BE2C (cell line): ENCODE results near the gene CACTIN.

ENCODE experiments used
- DNase-seq: peaks from one replicate; pipeline ENCODE4 v3.0.0-alpha.2; 2020
- H3K27me3 ChIP-seq: fragments of 250-450 bp; sonication (Bioruptor Pico); 2 replicates; pipeline ENCODE4 v1.5.1; 2020; ENCODE audit warnings: mild to moderate bottlenecking
- H3K36me3 ChIP-seq: fragments of 250-450 bp; sonication (Bioruptor Pico); 2 replicates; pipeline ENCODE4 v1.5.1; 2020; ENCODE audit warnings: mild to moderate bottlenecking
- H3K4me1 ChIP-seq: fragments of 250-450 bp; sonication (Bioruptor Pico); 2 replicates; pipeline ENCODE4 v1.5.1; 2020
- H3K4me3 ChIP-seq: 2 replicates; pipeline ENCODE4 v1.5.1; 2011; ENCODE audit warnings: low read depth, low read length
- H3K9me3 ChIP-seq: fragments of 250-450 bp; sonication (Bioruptor Pico); 2 replicates; pipeline ENCODE4 v1.5.1; 2020
- CTCF ChIP-seq: IDR thresholded peaks from 2 replicates; pipeline ENCODE4 v1.5.1; 2012; ENCODE audit warnings: mild to moderate bottlenecking, low read depth, low read length

CACTIN gene

GRCh38 chr19:3622224-3622623, 4.4 kb downstream of the CACTIN start:
- Histone ChIP-seq H3K9me3 (no peaks in the 10 kb centered on the region), H3K4me3 (no peak overlapping the region), H3K27me3 (no peaks in the 10 kb centered on the region), H3K4me1 (no peaks in the 10 kb centered on the region; the same call in 1 of the 2 replicates), H3K36me3 (peaks cover 30% of the 10 kb centered on the region)
- DNase-seq = no peak
- TF ChIP-seq CTCF = no peak

GRCh38 chr19:3621689-3622088, 4.9 kb downstream of the CACTIN start:
- no peak for TF ChIP-seq CTCF
- Histone ChIP-seq H3K9me3 (no peaks in the 10 kb centered on the region), H3K4me3 (no peak overlapping the region), H3K27me3 (no peaks in the 10 kb centered on the region), H3K36me3 (peaks cover 33% of the 10 kb centered on the region), H3K4me1 (no peaks in the 10 kb centered on the region; the same call in 1 of the 2 replicates)
- no peak for DNase-seq

DNA sequence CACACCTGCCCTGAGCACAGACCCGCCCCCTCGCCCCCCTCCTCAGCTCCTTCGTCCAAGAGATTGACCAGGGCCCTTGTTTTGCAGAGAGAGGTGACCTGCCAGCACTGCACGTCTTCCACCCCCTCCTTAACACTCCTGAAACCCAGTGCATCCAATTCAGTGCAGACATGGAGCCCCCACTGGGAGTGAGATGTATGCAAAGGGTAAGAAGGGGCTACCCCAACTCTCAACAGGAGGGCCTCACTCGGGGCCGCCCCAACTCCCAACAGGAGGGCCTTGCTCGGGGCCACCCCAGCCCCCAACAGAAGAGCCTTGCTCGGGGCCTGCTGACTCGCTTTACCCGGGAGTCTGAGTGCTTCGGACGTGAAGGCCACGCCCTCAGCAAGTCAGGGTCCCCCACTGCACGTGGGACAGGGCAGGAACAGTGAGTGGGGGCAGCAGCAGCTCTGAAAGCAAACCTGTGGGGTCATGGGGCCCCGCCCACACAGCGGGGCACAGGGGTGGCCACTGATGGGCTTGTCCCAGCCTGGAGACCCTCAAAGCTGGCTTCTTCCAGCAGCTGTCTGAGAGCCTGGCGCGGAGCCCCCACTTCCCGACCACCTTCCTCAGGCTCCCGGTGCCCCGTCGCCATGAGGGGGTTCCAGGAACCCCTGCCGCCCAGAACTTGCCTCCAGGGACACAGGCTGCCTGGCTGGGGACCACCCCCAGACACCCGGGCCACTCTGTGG, 5.6 kb downstream of the CACTIN start:
- H3K36me3 ChIP-seq = peaks cover 33% of the 10 kb centered on the region
- no peak for DNase-seq
- no peaks in the 10 kb centered on the region for H3K27me3 ChIP-seq
- no peak for TF ChIP-seq CTCF
- no peaks in the 10 kb centered on the region; the same call in 1 of the 2 replicates for H3K4me1 ChIP-seq
- H3K9me3 ChIP-seq = no peaks in the 10 kb centered on the region
- no peak overlapping the region for H3K4me3 ChIP-seq

GRCh38 chr19:3620145-3620816, 6.3 kb downstream of the CACTIN start:
- no peaks in the 10 kb centered on the region for H3K9me3 ChIP-seq
- peaks cover 35% of the 10 kb centered on the region for H3K36me3 ChIP-seq
- DNase-seq = no peak
- no peak for TF ChIP-seq CTCF
- no peaks in the 10 kb centered on the region for H3K4me1 ChIP-seq
- H3K27me3 ChIP-seq = no peaks in the 10 kb centered on the region
- no peak overlapping the region for H3K4me3 ChIP-seq

DNA sequence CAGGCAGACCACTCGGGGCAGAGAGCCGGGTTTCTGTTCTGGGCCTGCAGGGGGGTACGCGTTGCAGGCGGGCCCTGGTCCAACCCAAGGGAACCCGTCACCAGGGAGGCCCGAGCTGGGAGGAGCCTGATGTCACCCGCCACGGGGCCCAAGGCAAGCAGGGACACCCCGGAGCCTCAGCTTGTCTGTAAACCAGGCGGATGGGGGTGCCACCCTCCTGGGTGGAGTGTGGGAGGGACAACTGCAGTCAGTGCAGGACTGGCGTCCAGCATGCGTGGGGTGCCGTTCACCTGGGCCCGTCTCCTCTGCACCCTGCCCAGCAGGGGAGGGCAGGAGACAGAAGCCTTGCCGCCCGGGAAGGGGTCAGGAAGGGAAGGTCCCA, 7.0 kb downstream of the CACTIN start:
- no peaks in the 10 kb centered on the region for H3K9me3 ChIP-seq
- TF ChIP-seq CTCF = no peak
- H3K36me3 ChIP-seq = peaks cover 36% of the 10 kb centered on the region
- H3K4me1 ChIP-seq = no peaks in the 10 kb centered on the region
- H3K27me3 ChIP-seq = no peaks in the 10 kb centered on the region
- no peak for DNase-seq
- H3K4me3 ChIP-seq = no peak overlapping the region
